Peyer's patch (tissue), 4 donors: Measurements from ENCODE around the gene U2AF1.
"Not testable (repeated sequence)": the region's sequence is repeated elsewhere in the genome, so short reads cannot be mapped to it uniquely, and the experiment has no call there.

Experiments used
- POLR2A ChIP-seq, 2 donors: fragments of 450-650 bp; IDR thresholded peaks; one replicate each; pipeline ENCODE4 v1.5.1; 2017; ENCODE audit warnings: antibody characterized with exemption in 2 of 2, mild to moderate bottlenecking in 2 of 2, moderate library complexity in 2 of 2
- TF ChIP-seq, protein P1 (sequence below), 6 experiments: fragments of 450-650 bp in 4 of 6; fragments of 200-600 bp in 2 of 6; sonication (generic) in 1 of 6; IDR thresholded peaks; one replicate each; pipeline ENCODE4 v1.5.1; 2017 to 2019; ENCODE audit warnings: antibody characterized with exemption in 6 of 6, mild to moderate bottlenecking in 3 of 6, moderate library complexity in 1 of 6

DNA sequence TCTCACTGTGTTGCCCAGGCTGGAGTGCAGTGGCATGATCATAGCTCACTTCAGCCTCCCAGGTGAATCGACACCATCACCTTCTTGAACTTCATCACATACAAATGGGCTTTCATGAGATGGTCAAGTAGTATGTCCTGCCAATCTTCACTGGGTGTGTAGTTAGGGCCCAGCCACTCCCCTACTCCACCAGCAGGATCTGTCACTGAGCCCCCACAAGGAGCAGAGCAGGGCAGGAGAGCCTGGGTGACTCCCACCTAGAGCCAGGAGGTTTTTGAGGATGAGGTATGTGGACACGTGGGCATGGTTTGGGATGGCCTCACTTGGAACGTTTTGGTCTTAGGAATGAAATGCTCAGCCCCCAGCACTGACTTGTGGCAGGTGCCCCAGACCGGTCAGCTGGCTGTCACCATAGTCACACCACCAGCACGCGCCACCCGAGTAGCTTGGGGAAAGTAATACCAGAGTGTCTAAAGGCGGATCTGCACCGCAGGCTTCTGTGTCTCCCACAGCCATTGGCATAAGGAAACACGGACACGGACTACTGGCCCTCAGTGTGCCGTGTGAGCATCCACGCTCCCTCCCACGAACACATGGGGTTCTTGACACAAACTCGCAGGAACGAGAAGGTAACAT lies 15.3 kb downstream of the U2AF1 start:
- not testable (repeated sequence) for TF ChIP-seq POLR2A (IDR thresholded peaks at IDR 0.05)
- TF ChIP-seq, protein P1, sequence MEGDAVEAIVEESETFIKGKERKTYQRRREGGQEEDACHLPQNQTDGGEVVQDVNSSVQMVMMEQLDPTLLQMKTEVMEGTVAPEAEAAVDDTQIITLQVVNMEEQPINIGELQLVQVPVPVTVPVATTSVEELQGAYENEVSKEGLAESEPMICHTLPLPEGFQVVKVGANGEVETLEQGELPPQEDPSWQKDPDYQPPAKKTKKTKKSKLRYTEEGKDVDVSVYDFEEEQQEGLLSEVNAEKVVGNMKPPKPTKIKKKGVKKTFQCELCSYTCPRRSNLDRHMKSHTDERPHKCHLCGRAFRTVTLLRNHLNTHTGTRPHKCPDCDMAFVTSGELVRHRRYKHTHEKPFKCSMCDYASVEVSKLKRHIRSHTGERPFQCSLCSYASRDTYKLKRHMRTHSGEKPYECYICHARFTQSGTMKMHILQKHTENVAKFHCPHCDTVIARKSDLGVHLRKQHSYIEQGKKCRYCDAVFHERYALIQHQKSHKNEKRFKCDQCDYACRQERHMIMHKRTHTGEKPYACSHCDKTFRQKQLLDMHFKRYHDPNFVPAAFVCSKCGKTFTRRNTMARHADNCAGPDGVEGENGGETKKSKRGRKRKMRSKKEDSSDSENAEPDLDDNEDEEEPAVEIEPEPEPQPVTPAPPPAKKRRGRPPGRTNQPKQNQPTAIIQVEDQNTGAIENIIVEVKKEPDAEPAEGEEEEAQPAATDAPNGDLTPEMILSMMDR (IDR thresholded peaks at IDR 0.05), result not testable (repeated sequence)
